Calu3 (cell line): Measurements from ENCODE around the gene TMEM244. TPM values are rescaled to one million over a fixed set of nuclear protein-coding genes. Genes with fewer than 3 reads are reported as not detected.

Source experiments
- BruUV-seq: library from RNA; stranded (reverse); fragments of 400-500 nt; replicated peaks from 2 replicates; lab custom pipeline; 2021; lab: Mats Ljungman, UMichigan
- CTCF ChIA-PET: fragments of 300-600 bp; sonication (Branson Sonifier 250); formaldehyde crosslinking; loops from one replicate; lab custom pipeline; 2022; ENCODE audit warnings: antibody characterized with exemption; lab: Charles Lee
- DNase-seq: peaks from one replicate; pipeline ENCODE4 v3.0.0; 2022
- H3K27ac Mint-ChIP-seq: one replicate; pipeline ENCODE4 v1.8.0; 2022; ENCODE audit warnings: mixed read lengths; ENCODE audit not compliant: unreplicated experiment
- H3K27me3 Mint-ChIP-seq: one replicate; pipeline ENCODE4 v1.8.0; 2022; ENCODE audit warnings: mixed read lengths; ENCODE audit not compliant: unreplicated experiment
- H3K36me3 Mint-ChIP-seq: one replicate; pipeline ENCODE4 v1.8.0; 2022; ENCODE audit warnings: mild to moderate bottlenecking, moderate library complexity, mixed read lengths; ENCODE audit not compliant: insufficient read depth, unreplicated experiment
- H3K4me1 Mint-ChIP-seq: one replicate; pipeline ENCODE4 v1.8.0; 2022; ENCODE audit warnings: mild to moderate bottlenecking, low read depth, mixed read lengths; ENCODE audit not compliant: unreplicated experiment
- H3K4me3 Mint-ChIP-seq: one replicate; pipeline ENCODE4 v1.8.0; 2022; ENCODE audit warnings: mild to moderate bottlenecking, low read depth, moderate library complexity, mixed read lengths; ENCODE audit not compliant: unreplicated experiment
- H3K9me3 Mint-ChIP-seq: one replicate; pipeline ENCODE4 v1.8.0; 2022; ENCODE audit warnings: low read depth, mixed read lengths; ENCODE audit not compliant: unreplicated experiment
- CTCF ChIP-seq: fragments of 200-600 bp; IDR thresholded peaks from one replicate; pipeline ENCODE4 v1.8.0; 2022; ENCODE audit warnings: antibody characterized with exemption; ENCODE audit not compliant: unreplicated experiment
- intact Hi-C: fragments of 100-400 bp; cut with micrococcal nuclease; formaldehyde crosslinking; loops from one replicate; pipeline ENCODE4 v1.10.0; 2022; ENCODE audit not compliant: unreplicated experiment
- total RNA-seq: library from RNA; stranded (reverse); gene quantifications from 2 replicates; pipeline ENCODE4 v1.2.3, GENCODE V29; 2022

Gene TMEM244
- total RNA-seq, 1 experiment from 2014 or later, result not detected

- no peaks in the 10 kb centered on the region for H3K36me3 Mint-ChIP-seq
- H3K27ac Mint-ChIP-seq, result no peak overlapping the region
- no peak for DNase-seq
- no peak for TF ChIP-seq CTCF
- no TSS peak for BruUV-seq
- no peaks in the 10 kb centered on the region for H3K9me3 Mint-ChIP-seq
- no peak overlapping the region for H3K4me3 Mint-ChIP-seq
- intact Hi-C loops, result no loop called here
- no peaks in the 10 kb centered on the region for H3K4me1 Mint-ChIP-seq
- CTCF ChIA-PET, result no interaction called here
- H3K27me3 Mint-ChIP-seq, result no peaks in the 10 kb centered on the region
Measured at GRCh38 chr6:129903082-129903481, 42.0 kb upstream of the TMEM244 start.

GRCh38 chr6:129902681-129903080, 41.6 kb upstream of the TMEM244 start:
- BruUV-seq, result no TSS peak
- Mint-ChIP-seq H3K36me3 (no peaks in the 10 kb centered on the region), H3K27ac (no peak overlapping the region), H3K27me3 (no peaks in the 10 kb centered on the region), H3K4me3 (no peak overlapping the region), H3K9me3 (no peaks in the 10 kb centered on the region), H3K4me1 (no peaks in the 10 kb centered on the region)
- intact Hi-C loops, result no loop called here
- no peak for TF ChIP-seq CTCF
- CTCF ChIA-PET, result no interaction called here
- DNase-seq, result no peak

- intact Hi-C loops, result no loop called here
- H3K9me3 Mint-ChIP-seq, result no peaks in the 10 kb centered on the region
- no peaks in the 10 kb centered on the region for H3K27me3 Mint-ChIP-seq
- H3K4me1 Mint-ChIP-seq, result no peaks in the 10 kb centered on the region
- CTCF ChIA-PET, result no interaction called here
- TF ChIP-seq CTCF, result no peak
- DNase-seq, result no peak
- BruUV-seq, result no TSS peak
- H3K36me3 Mint-ChIP-seq, result no peaks in the 10 kb centered on the region
- no peak overlapping the region for H3K27ac Mint-ChIP-seq
- no peak overlapping the region for H3K4me3 Mint-ChIP-seq
Measured at GRCh38 chr6:129901910-129902309, 40.8 kb upstream of the TMEM244 start.

GRCh38 chr6:129895692-129896091, 34.6 kb upstream of the TMEM244 start:
- no peaks in the 10 kb centered on the region for H3K9me3 Mint-ChIP-seq
- BruUV-seq, result no TSS peak
- intact Hi-C loops, result no loop called here
- H3K36me3 Mint-ChIP-seq, result no peaks in the 10 kb centered on the region
- no peak for DNase-seq
- CTCF ChIA-PET, result no interaction called here
- no peak overlapping the region for H3K27ac Mint-ChIP-seq
- H3K4me1 Mint-ChIP-seq, result peaks cover under 1% of the 10 kb centered on the region
- no peak overlapping the region for H3K4me3 Mint-ChIP-seq
- TF ChIP-seq CTCF, result no peak
- H3K27me3 Mint-ChIP-seq, result no peaks in the 10 kb centered on the region
